DOHH2 (cell line): Measurements from ENCODE around the gene EZR.
"Not testable (repeated sequence)": the region's sequence is repeated elsewhere in the genome, so short reads cannot be mapped to it uniquely, and the experiment has no call there.

ENCODE experiments used
- H3F3A ChIP-seq: fragments of 200-600 bp; sonication (generic), shearing (Covaris generic); 2 replicates; pipeline ENCODE4 v1.6.0; 2016; ENCODE audit warnings: antibody characterized with exemption, mild to moderate bottlenecking; ENCODE audit not compliant: control insufficient read depth, insufficient read depth
- H3K27ac ChIP-seq: fragments of 200-600 bp; sonication (generic); 2 replicates; pipeline ENCODE4 v1.5.1; 2014; ENCODE audit warnings: low read depth, mild to moderate bottlenecking, low read length, moderate library complexity
- H3K27me3 ChIP-seq: fragments of 200-600 bp; sonication (generic); 2 replicates; pipeline ENCODE4 v1.6.1; 2014; ENCODE audit warnings: mild to moderate bottlenecking, low read length, mixed read lengths; ENCODE audit not compliant: control insufficient read depth
- H3K36me3 ChIP-seq: fragments of 200-600 bp; sonication (generic); 2 replicates; pipeline ENCODE4 v1.6.1; 2014; ENCODE audit warnings: mild to moderate bottlenecking, low read length, moderate library complexity, mixed read lengths; ENCODE audit not compliant: control insufficient read depth
- H3K4me1 ChIP-seq: fragments of 200-600 bp; sonication (generic); 2 replicates; pipeline ENCODE4 v1.6.1; 2014; ENCODE audit warnings: mild to moderate bottlenecking, low read length, mixed read lengths; ENCODE audit not compliant: control insufficient read depth
- H3K4me2 ChIP-seq: fragments of 200-600 bp; sonication (generic); 2 replicates; pipeline ENCODE4 v1.6.0; 2014; ENCODE audit warnings: mild to moderate bottlenecking, low read length, moderate library complexity
- H3K4me3 ChIP-seq: fragments of 200-600 bp; sonication (generic); 2 replicates; pipeline ENCODE4 v1.5.1; 2014; ENCODE audit warnings: mild to moderate bottlenecking, low read length, mixed read lengths
- H3K79me2 ChIP-seq: fragments of 200-600 bp; sonication (generic); 2 replicates; pipeline ENCODE4 v1.6.1; 2014; ENCODE audit warnings: mild to moderate bottlenecking, low read length, mixed read lengths; ENCODE audit not compliant: control insufficient read depth
- H3K9me2 ChIP-seq: fragments of 200-600 bp; sonication (generic); replicated peaks from 2 replicates; pipeline ENCODE4 v1.6.1; 2014; ENCODE audit warnings: mild to moderate bottlenecking, low read length, mixed read lengths; ENCODE audit not compliant: control insufficient read depth
- H3K9me3 ChIP-seq: fragments of 200-600 bp; sonication (generic); 2 replicates; pipeline ENCODE4 v1.6.1; 2014; ENCODE audit warnings: antibody characterized with exemption, low read length, mixed read lengths; ENCODE audit not compliant: control insufficient read depth, insufficient read depth
- H4K20me1 ChIP-seq: fragments of 200-600 bp; sonication (generic); 2 replicates; pipeline ENCODE4 v1.6.0; 2014; ENCODE audit warnings: low read depth, mild to moderate bottlenecking, antibody characterized with exemption, low read length, moderate library complexity; ENCODE audit not compliant: control insufficient read depth, insufficient read depth
- CTCF ChIP-seq: fragments of 200-600 bp; sonication (generic); IDR thresholded peaks from one replicate; pipeline ENCODE4 v1.5.1; 2014; ENCODE audit warnings: antibody characterized with exemption, mild to moderate bottlenecking, low read depth, low read length; ENCODE audit not compliant: poor library complexity, severe bottlenecking
- EZH2phosphoT487 ChIP-seq: fragments of 200-600 bp; sonication (generic); IDR thresholded peaks from 2 replicates; pipeline ENCODE4 v1.6.1; 2017; ENCODE audit warnings: borderline replicate concordance, mild to moderate bottlenecking, antibody characterized with exemption, low read length, moderate library complexity, mixed read lengths

EZR gene

GRCh38 chr6:158836625-158837311 is 17.6 kb upstream of the EZR start:
- no peaks in the 10 kb centered on the region for H3K9me2 ChIP-seq
- H3K79me2 ChIP-seq = no peaks in the 10 kb centered on the region
- H3K27me3 ChIP-seq = no peaks in the 10 kb centered on the region
- TF ChIP-seq CTCF = no peak
- TF ChIP-seq EZH2phosphoT487 = no peak
- H3K4me1 ChIP-seq = peaks cover 22% of the 10 kb centered on the region
- no peaks in the 10 kb centered on the region for H3K9me3 ChIP-seq
- no peaks in the 10 kb centered on the region for H4K20me1 ChIP-seq
- H3K4me3 ChIP-seq = no peak overlapping the region
- no peaks in the 10 kb centered on the region for H3K36me3 ChIP-seq
- H3F3A ChIP-seq = no peaks in the 10 kb centered on the region
- H3K4me2 ChIP-seq = no peak overlapping the region
- no peak overlapping the region for H3K27ac ChIP-seq

DNA sequence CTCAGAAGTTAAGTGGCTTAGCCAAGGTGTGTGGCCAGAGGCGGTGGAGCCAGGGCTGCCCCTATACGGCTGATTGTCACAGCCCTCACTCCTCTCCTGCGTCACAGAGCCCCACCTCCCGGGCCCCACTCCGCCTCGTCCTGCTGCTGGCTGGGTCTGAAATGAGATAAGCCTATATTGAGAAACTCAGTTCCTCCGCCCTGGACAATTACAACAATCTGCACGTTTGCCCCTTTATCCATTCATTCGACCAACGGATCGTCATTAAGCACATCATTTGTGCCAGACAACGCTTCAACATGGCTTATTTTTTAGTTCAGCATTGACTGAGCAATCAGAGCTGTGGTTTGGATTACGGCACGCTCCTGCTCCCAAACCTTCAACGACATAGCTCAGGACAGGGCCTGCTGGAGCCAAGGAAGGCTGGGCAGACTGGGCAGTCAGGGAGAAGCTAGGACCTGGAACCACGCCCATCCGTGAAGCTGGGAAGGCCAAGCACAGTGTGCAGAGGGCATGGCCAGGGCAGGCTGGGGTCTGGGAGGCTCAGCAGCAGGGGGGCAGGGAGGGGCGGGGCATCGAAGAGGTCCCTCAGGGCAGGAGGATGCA is 16.6 kb upstream of the EZR start:
- Histone ChIP-seq H3K4me3 (no peak overlapping the region), H3K9me2 (no peaks in the 10 kb centered on the region), H3F3A (no peaks in the 10 kb centered on the region), H3K27ac (no peak overlapping the region), H3K79me2 (no peaks in the 10 kb centered on the region), H3K4me1 (peaks cover 22% of the 10 kb centered on the region), H3K4me2 (no peak overlapping the region), H3K9me3 (no peaks in the 10 kb centered on the region), H3K27me3 (no peaks in the 10 kb centered on the region), H4K20me1 (no peaks in the 10 kb centered on the region), H3K36me3 (no peaks in the 10 kb centered on the region)
- TF ChIP-seq CTCF = no peak
- no peak for TF ChIP-seq EZH2phosphoT487

GRCh38 chr6:158834675-158835385 is 15.7 kb upstream of the EZR start:
- H3K79me2 ChIP-seq = no peaks in the 10 kb centered on the region
- no peak overlapping the region for H3K4me2 ChIP-seq
- no peaks in the 10 kb centered on the region for H4K20me1 ChIP-seq
- H3K9me3 ChIP-seq = no peaks in the 10 kb centered on the region
- H3K4me1 ChIP-seq = peaks cover 22% of the 10 kb centered on the region
- H3K27me3 ChIP-seq = no peaks in the 10 kb centered on the region
- TF ChIP-seq CTCF (no peak), EZH2phosphoT487 (no peak)
- H3K27ac ChIP-seq = no peak overlapping the region
- H3K9me2 ChIP-seq = no peaks in the 10 kb centered on the region
- no peaks in the 10 kb centered on the region for H3F3A ChIP-seq
- H3K4me3 ChIP-seq = no peak overlapping the region
- H3K36me3 ChIP-seq = no peaks in the 10 kb centered on the region

DNA sequence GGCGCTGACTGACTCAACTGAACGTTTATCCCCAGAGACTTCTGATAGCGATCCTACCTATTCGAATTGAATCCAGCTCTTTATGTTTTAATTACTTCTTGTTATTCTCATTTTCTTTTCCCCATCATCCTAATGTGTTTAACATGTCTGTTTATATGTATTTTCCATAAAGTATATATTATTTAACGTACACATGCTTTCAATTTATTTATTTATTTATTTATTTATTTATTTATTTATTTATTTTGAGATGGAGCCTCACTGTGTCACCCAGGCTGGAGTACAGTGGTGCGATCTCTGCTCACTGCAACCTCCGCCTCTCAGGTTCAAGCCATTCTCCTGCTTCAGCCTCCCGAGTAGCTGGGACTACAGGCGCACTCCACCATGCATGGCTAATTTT is 13.6 kb upstream of the EZR start:
- not testable (repeated sequence) for H3K4me3 ChIP-seq, H3F3A ChIP-seq, H3K79me2 ChIP-seq, H3K27ac ChIP-seq, H3K27me3 ChIP-seq, H3K4me2 ChIP-seq, H3K9me3 ChIP-seq, H4K20me1 ChIP-seq, H3K9me2 ChIP-seq, H3K36me3 ChIP-seq
- H3K4me1 ChIP-seq = peaks cover 13% of the 10 kb centered on the region
